ENCODE results near the gene PHTF1.

Gene PHTF1

GRCh38 chr1:113759333-113760101 lies at the start of gene PHTF1:
PHTF1 (minus strand) TSS chr1:113759486; CDS start chr1:113758703, 783 bp downstream.
- no peak for TF ChIP-seq CTCF (IDR thresholded peaks at IDR 0.05; ENCODE audit: insufficient read depth, low read depth, low read length, missing control alignments)

GRCh38 chr1:113808450-113809195 lies 49.3 kb upstream of the PHTF1 start:
- no peak for DNase-seq (ENCODE audit: low read depth)
- TF ChIP-seq CTCF (IDR thresholded peaks at IDR 0.05; ENCODE audit: insufficient read depth, low read depth, low read length, missing control alignments): no peak
- no peak overlapping the region for H3K4me3 ChIP-seq (ENCODE audit: low read depth, low read length)

More at GRCh38 chr1:113759333-113760101, at the start of gene PHTF1:
- H3K4me3 ChIP-seq (ENCODE audit: low read depth, low read length): peak within 1 kb of the TSS; percentile 84
- peak; percentile 90 for DNase-seq (ENCODE audit: low read depth)

GRCh38 chr1:113805639-113806038 lies 46.4 kb upstream of the PHTF1 start:
- DNase-seq (ENCODE audit: low read depth): no peak
- TF ChIP-seq CTCF (IDR thresholded peaks at IDR 0.05; ENCODE audit: insufficient read depth, low read depth, low read length, missing control alignments): no peak
- no peak overlapping the region for H3K4me3 ChIP-seq (ENCODE audit: low read depth, low read length)

GRCh38 chr1:113805256-113805531 lies 45.9 kb upstream of the PHTF1 start:
- TF ChIP-seq CTCF (IDR thresholded peaks at IDR 0.05; ENCODE audit: insufficient read depth, low read depth, low read length, missing control alignments): no peak
- no peak for DNase-seq (ENCODE audit: low read depth)
- H3K4me3 ChIP-seq (ENCODE audit: low read depth, low read length): no peak overlapping the region

- no peak overlapping the region for H3K4me3 ChIP-seq (ENCODE audit: low read depth, low read length)
- no peak for TF ChIP-seq CTCF (IDR thresholded peaks at IDR 0.05; ENCODE audit: insufficient read depth, low read depth, low read length, missing control alignments)
- no peak for DNase-seq (ENCODE audit: low read depth)
Measured at GRCh38 chr1:113804421-113805255, 45.4 kb upstream of the PHTF1 start.

GRCh38 chr1:113802367-113803007 lies 43.2 kb upstream of the PHTF1 start:
- DNase-seq (ENCODE audit: low read depth): no peak
- H3K4me3 ChIP-seq (ENCODE audit: low read depth, low read length): no peak overlapping the region
- no peak for TF ChIP-seq CTCF (IDR thresholded peaks at IDR 0.05; ENCODE audit: insufficient read depth, low read depth, low read length, missing control alignments)
